B cell (primary cell): ENCODE measurements around the gene BTRC.

Experiments used
- EZH2 ChIP-seq: IDR thresholded peaks from 2 replicates; pipeline ENCODE4 v1.6.1; 2012; ENCODE audit warnings: borderline replicate concordance, low read depth, mild to moderate bottlenecking, moderate library complexity, low read length; ENCODE audit not compliant: insufficient read depth, poor library complexity, severe bottlenecking
- TF ChIP-seq, protein P1 (sequence below): fragments of 200-600 bp; IDR thresholded peaks from one replicate; pipeline ENCODE4 v1.8.0; 2022; ENCODE audit warnings: antibody characterized with exemption, mild to moderate bottlenecking

- TF ChIP-seq, protein P1, sequence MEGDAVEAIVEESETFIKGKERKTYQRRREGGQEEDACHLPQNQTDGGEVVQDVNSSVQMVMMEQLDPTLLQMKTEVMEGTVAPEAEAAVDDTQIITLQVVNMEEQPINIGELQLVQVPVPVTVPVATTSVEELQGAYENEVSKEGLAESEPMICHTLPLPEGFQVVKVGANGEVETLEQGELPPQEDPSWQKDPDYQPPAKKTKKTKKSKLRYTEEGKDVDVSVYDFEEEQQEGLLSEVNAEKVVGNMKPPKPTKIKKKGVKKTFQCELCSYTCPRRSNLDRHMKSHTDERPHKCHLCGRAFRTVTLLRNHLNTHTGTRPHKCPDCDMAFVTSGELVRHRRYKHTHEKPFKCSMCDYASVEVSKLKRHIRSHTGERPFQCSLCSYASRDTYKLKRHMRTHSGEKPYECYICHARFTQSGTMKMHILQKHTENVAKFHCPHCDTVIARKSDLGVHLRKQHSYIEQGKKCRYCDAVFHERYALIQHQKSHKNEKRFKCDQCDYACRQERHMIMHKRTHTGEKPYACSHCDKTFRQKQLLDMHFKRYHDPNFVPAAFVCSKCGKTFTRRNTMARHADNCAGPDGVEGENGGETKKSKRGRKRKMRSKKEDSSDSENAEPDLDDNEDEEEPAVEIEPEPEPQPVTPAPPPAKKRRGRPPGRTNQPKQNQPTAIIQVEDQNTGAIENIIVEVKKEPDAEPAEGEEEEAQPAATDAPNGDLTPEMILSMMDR = no peak
- no peak for TF ChIP-seq EZH2
These were observed 205.8 kb downstream of the BTRC start for GRCh38 chr10:101559596-101560297.
